SW480 (cell line): ENCODE data around the gene PMAIP1.

Experiments
- DNase-seq: peaks from one replicate; pipeline ENCODE4 v3.0.0-alpha.2; 2016; ENCODE audit warnings: low spot score

PMAIP1 gene

GRCh38 chr18:59915606-59916005, 15.8 kb downstream of the PMAIP1 start:
- DNase-seq, result no peak

- no peak for DNase-seq
Observed at GRCh38 chr18:59916746-59917145, 16.9 kb downstream of the PMAIP1 start.

DNA sequence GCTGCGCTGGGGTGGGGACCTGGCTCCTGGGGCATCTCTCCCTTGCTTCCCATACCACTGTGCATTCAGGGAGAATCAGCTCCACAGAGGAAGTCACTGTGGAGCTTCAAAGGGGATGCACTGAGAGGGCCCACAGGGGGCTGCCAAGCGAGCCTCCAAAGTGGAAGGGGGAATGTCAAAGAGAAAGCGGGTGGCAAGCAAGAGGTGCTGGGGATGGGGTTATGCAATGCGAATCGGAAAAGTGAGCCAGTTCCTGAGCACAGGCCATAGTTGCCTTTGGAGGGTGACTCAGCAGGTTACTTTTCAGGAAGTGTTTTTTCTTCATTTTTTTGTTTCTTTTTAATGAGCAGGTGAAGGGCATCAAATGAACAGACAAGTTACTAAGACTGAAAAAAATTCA, 17.6 kb downstream of the PMAIP1 start:
- DNase-seq, result no peak

DNA sequence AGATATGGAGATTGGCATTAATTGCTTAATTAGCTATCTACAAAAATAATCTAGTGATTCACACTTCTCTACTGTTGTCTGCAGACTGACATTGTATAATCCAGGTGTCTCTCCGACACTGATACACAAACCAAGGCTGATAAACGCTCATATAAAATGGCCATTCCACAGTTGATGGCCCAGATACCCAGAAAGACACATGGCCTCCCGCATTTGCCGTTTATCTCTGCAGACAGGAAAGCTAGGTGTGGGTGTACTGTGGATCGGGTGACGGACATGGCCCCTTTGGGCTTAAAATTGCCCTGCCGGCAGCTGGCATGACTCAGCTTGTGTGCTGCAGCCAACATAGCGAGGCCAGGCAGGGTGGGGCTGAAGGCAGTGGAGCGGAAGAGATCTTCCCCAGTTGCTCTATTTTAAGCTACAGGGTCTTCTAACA, 18.5 kb downstream of the PMAIP1 start:
- DNase-seq, result peak; percentile 79

DNA sequence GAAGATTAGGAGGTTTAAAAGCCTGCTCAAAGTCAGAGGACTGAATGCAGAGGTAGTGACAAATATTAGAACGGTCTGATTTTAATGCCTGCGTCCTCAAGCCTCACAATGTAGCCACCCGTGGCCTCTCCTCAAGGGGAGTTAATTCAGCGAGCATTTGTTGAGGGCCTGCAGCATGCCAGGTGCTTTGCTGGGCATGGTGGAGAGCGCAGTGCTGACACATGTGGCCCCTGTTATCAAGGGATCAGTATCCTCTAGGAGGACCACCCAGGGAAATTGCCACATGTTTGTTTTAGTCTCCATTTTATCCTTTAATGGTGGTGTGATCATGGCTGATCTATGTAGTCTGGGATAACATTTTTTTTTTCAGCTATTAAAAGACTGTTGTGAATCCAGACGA, 19.2 kb downstream of the PMAIP1 start:
- DNase-seq, result no peak

DNA sequence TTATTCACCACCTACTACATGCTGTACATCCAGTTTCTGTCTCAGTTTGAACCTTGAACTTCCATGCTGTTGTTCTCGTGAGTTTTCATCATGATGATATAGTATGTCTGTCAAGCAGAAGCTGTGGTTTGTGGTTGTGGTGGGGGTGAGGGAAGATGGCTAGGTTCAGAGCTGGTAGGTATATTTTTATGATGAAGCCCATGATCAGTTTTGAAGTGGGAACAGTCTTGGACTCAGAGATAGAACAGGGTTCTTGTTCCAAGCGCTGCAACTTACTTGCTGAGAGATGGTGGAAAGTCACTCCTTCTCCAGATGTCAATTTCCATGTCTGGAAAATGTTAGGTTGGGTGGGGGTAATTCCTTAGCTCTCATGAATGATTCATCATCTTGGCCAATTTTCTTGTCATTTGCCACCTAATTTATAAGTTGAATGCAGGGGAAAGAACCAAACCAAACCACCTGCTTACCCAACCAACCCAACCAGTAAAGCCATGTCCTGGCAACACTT, 21.6 kb downstream of the PMAIP1 start:
- DNase-seq, result no peak

DNA sequence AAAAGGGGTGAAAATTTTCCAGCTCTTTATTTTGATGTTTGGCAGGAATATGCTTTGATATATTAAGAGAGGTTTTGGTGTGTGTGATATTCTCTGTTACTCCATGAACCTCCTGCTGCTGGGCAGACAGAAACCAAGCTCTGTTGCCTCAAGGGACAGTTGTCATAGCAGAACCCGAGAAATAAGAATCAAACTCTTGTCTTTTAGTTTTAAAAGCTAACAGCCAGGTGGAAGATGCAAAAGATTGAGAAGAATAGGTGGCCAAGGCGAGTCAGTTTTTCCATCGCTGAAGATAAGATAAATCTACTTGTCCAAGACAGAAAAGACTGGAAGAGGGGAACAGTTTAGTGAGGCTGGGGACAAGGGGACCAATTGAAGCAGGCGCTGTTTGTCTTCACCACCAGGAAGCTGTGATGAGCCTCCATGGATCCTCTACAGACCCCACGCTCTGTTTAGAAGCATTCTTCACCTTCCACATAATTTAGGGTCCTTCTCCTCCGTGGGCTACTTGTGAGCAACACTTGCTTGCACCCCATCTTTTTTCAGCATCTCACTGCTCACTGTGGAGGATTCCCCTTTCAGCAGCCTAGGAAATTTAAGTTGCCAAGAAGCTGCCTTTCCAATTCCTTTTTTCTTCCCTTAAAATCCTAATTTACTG, 23.9 kb downstream of the PMAIP1 start:
- peak; percentile 26 for DNase-seq

DNA sequence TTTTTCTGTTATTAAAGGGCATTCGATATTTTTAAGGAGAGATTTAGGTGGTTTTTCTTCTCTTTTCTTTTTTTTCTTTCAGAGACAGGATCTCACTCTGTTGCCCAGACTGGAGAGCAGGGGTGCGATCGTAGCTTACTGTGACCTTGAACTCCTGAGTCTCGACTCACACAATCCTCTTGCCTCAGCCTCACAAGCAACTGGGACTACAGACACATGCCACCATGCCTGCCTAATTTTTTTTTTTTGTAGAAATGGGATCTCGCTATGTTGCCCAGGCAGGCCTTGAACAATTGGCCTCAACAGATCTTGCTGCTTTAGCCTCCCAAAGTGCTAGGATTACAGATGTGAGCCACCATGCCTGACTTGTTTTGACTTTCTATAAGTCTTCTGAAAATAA, 26.3 kb downstream of the PMAIP1 start:
- DNase-seq, result no peak

- no peak for DNase-seq
Observed at GRCh38 chr18:59927246-59927825, 27.5 kb downstream of the PMAIP1 start.

- no peak for DNase-seq
Observed at GRCh38 chr18:59928201-59928600, 28.4 kb downstream of the PMAIP1 start.

GRCh38 chr18:59929621-59930295, 30.0 kb downstream of the PMAIP1 start:
- DNase-seq, result no peak

DNA sequence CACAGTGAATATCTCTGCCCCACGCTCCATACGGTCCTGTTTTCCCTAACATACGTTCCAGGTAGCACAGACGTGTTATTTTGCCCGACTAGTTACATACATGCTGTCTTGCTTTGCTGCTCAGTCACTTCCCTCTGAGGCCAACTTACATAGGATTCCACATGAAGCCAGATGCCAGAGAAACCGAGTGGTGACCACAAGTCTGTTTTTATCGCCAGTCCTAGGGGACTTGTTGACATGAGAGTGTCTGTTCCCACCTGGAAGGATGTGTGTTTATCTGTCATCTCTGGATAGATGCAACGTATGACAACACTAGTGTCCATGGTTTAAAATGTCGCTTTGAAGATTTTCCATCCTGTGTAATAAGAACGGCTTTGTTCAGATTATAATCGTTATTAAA, 32.6 kb downstream of the PMAIP1 start:
- DNase-seq, result no peak

DNA sequence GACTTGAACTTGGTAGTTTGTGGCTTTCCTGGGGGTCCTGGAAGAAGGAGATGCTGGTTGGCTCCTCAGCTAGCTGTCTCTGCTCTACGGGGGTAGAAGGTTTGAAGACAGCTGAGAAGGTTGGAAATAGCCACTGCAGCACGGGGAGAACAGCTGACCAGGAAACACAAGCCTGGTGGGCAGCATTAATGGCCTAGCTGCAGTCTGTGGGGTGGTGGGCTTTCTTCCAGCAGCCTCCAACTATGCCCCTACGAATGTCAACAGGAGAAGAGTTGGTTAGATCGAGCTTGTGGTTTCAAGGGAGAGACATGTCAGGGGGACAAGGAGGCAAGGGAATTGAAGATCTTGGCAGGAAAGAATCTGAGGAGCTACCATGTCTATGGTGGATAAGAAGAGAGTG, 38.9 kb downstream of the PMAIP1 start:
- no peak for DNase-seq

- no peak for DNase-seq
Observed at GRCh38 chr18:59939127-59939526, 39.3 kb downstream of the PMAIP1 start.

DNA sequence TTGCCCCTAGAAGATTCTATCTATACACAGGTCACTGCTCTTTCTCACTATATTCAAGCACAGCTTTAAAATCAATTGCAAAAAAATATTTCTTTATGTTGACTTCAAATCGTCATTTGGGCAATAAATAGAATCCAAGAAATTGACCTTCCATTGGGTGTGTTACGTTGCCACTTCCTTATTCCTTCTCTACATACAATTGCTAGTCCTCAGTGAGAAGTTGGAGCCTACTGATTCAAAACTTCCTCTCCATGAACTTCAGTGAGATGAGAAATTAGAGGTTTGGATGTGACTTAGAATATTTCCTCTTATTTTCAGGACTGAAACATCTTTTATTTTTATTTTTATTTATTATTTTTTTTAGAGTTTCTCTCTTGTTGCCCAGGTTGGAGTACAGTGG, 40.3 kb downstream of the PMAIP1 start:
- no peak for DNase-seq

- no peak for DNase-seq
Observed at GRCh38 chr18:59941331-59941730, 41.5 kb downstream of the PMAIP1 start.

- no peak for DNase-seq
Observed at GRCh38 chr18:59942601-59943000, 42.8 kb downstream of the PMAIP1 start.

- DNase-seq, result no peak
Observed at GRCh38 chr18:59945544-59945943, 45.7 kb downstream of the PMAIP1 start.

DNA sequence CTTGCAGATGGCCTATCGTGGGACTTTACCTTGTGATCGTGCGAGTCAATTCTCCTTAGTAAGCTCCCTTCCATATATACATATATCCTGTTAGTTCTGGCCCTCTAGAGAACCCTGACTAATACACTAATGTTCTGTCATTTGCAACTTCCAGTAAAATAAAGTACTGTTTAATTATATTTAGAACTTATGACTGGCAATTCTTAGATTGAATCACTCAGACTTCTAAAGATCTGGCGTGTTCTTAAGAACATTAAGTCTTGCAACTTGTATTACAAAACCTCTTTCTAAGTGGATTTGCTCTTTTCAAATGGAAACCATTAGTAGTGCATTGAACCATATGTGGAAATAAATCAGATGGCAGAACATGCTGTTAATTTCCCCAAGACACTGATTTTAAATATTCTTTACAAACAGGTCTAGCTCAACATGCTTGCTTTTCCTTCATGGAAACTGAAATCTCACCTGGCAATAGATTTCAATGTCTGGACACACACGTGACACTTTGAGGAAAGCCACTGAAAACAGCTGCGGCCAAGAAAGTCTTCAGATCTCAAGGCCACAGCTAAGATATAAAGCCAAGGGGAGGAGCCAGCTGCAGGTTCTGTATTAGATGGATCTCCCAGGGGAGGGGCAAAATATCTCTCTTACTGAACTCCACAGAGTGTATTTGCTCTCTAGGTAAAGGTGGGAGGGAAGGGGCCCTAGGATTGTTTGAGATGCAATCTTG, 50.6 kb downstream of the PMAIP1 start:
- DNase-seq, result no peak

GRCh38 chr18:59951591-59951990, 51.8 kb downstream of the PMAIP1 start:
- DNase-seq, result no peak

GRCh38 chr18:59952283-59953007, 52.6 kb downstream of the PMAIP1 start:
- no peak for DNase-seq
